BE2C (cell line): Measurements from ENCODE around the gene TUBA3E.
"Not testable (repeated sequence)": the region's sequence is repeated elsewhere in the genome, so short reads cannot be mapped to it uniquely, and the experiment has no call there.

Experiments used
- DNase-seq: peaks from one replicate; pipeline ENCODE4 v3.0.0-alpha.2; 2020
- H3K27me3 ChIP-seq: fragments of 250-450 bp; sonication (Bioruptor Pico); 2 replicates; pipeline ENCODE4 v1.5.1; 2020; ENCODE audit warnings: mild to moderate bottlenecking
- H3K36me3 ChIP-seq: fragments of 250-450 bp; sonication (Bioruptor Pico); 2 replicates; pipeline ENCODE4 v1.5.1; 2020; ENCODE audit warnings: mild to moderate bottlenecking
- H3K4me1 ChIP-seq: fragments of 250-450 bp; sonication (Bioruptor Pico); 2 replicates; pipeline ENCODE4 v1.5.1; 2020
- H3K4me3 ChIP-seq: 2 replicates; pipeline ENCODE4 v1.5.1; 2011; ENCODE audit warnings: low read depth, low read length
- H3K9me3 ChIP-seq: fragments of 250-450 bp; sonication (Bioruptor Pico); 2 replicates; pipeline ENCODE4 v1.5.1; 2020
- CTCF ChIP-seq: IDR thresholded peaks from 2 replicates; pipeline ENCODE4 v1.5.1; 2012; ENCODE audit warnings: mild to moderate bottlenecking, low read depth, low read length

TUBA3E gene

GRCh38 chr2:130154773-130155765, 43.2 kb downstream of the TUBA3E start:
- no peaks in the 10 kb centered on the region for H3K36me3 ChIP-seq
- no peak for DNase-seq
- H3K4me1 ChIP-seq = no peaks in the 10 kb centered on the region
- H3K4me3 ChIP-seq = no peak overlapping the region
- no peaks in the 10 kb centered on the region for H3K9me3 ChIP-seq
- no peaks in the 10 kb centered on the region for H3K27me3 ChIP-seq
- no peak for TF ChIP-seq CTCF

DNA sequence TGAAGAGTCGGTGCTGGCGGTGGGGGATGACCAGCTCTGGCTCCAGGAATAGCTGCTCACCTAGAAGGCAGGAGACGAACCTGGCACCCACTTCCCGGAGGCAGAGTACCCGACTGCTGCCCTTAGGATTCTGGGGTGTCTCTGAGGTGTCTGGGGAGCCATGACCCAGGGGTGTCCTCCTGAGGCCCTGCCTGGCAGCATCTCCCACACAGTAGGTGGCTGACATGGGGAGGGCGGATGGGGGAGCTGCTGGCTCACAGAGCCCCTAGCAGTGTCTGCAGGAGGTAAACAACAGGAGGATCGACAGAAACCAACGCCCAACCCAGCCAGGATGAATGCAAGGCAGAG, 43.8 kb downstream of the TUBA3E start:
- H3K27me3 ChIP-seq, H3K36me3 ChIP-seq, DNase-seq, H3K4me3 ChIP-seq, H3K9me3 ChIP-seq, H3K4me1 ChIP-seq: not testable (repeated sequence)

DNA sequence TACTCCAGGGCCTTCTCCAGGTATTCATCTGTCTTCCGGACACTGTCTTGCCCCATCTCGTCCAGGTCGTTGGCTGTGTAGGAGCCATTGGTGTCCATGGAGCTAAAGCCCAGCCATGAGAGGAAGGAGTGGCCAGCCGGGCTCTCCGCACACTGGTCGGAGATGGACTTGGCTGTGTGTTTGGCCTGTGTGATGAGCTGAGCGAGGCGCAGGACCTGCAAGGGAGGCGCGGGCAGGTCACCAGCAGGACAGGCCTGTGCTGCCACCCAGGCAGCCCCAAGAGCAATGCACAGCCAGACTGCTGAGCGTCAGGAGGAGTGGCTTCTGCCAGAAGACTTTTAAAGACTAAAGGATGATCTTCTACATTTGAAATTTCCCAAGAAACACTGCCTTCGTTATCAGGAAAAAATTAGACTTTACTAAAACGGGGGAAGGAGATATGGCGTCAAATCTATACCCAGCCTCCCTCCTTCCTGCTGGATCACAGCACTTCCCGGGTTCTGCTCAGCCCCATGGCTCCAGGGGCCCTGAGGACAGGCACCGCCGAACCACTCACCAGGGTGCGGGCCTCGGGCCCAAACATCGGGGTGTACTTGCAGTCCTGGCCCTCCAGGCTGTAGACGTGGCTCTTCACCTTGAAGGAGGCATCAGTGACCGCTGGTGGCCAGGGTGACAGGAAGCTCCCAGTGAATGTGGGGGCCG, 44.4 kb downstream of the TUBA3E start:
- not testable (repeated sequence) for H3K9me3 ChIP-seq, H3K36me3 ChIP-seq, H3K4me3 ChIP-seq, H3K27me3 ChIP-seq, DNase-seq, H3K4me1 ChIP-seq

DNA sequence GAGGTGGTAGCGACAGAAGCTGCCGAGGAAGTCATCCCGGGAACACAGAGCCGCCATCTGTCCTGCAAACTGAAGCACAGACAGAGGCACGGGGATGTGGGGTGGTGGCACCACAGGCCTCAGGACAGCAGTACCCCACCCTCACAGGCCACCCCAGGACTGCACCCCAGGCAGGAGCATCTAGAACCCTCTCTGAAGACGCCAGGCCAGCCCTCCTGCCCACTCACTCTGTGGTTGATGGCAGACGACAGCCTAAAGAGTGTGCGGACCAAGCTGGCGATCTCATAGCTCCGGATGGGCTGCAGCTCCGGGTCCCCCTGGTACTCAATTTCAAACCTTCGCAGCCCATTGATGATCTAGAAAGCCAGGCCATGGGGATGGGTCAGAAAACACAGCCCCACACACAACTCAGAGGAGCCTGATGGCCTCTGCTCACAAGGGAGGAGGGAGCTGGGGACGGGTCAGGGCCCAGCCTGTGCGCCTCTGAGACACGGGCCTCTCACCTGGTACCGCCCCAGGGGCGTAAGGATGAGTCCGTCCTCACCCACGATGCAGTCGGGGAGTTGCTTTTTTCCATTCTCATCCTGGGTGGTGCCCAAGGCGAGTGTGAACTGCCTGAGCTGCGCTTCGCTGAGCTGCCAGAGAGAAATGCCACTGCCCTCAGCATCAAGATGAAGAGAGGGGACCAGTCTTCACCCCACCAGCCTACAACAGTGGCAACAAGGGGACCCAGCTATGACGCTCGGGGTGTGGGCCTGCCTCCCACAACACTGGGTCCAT, 45.2 kb downstream of the TUBA3E start:
- Histone ChIP-seq H3K4me3 (no peak overlapping the region), H3K9me3 (no peaks in the 10 kb centered on the region), H3K36me3 (no peaks in the 10 kb centered on the region), H3K4me1 (no peaks in the 10 kb centered on the region), H3K27me3 (no peaks in the 10 kb centered on the region)
- TF ChIP-seq CTCF = no peak
- no peak for DNase-seq

- not testable (repeated sequence) for DNase-seq, H3K4me1 ChIP-seq, H3K36me3 ChIP-seq
Observed at GRCh38 chr2:130152136-130152815, 46.0 kb downstream of the TUBA3E start.

DNA sequence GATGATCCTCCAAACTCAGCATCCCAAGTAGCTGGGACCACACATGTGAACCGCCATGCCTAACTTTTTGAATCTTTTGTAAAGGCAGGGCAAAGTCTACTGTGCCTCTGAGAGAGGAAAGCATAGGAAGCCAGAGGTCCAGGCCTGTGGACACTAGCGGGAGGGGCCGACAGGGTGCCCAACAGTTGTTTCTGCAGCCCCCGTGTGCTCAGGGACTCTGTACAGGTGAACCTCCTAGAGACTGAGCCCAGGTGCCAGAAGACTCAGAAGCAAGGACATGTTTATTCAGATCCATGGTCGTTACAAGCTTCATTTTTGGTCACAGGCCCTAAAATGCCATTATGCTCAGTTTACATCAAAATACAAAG, 47.1 kb downstream of the TUBA3E start:
- not testable (repeated sequence) for H3K36me3 ChIP-seq, H3K9me3 ChIP-seq, H3K4me1 ChIP-seq, H3K4me3 ChIP-seq, DNase-seq, H3K27me3 ChIP-seq

More at GRCh38 chr2:130152136-130152815, 46.0 kb downstream of the TUBA3E start:
- not testable (repeated sequence) for H3K9me3 ChIP-seq, H3K4me3 ChIP-seq, H3K27me3 ChIP-seq

- no peaks in the 10 kb centered on the region for H3K27me3 ChIP-seq
- TF ChIP-seq CTCF = no peak
- H3K9me3 ChIP-seq = no peaks in the 10 kb centered on the region
- no peaks in the 10 kb centered on the region for H3K4me1 ChIP-seq
- no peak for DNase-seq
- H3K36me3 ChIP-seq = no peaks in the 10 kb centered on the region
- no peak overlapping the region for H3K4me3 ChIP-seq
Observed at GRCh38 chr2:130150181-130151144, 47.8 kb downstream of the TUBA3E start.

DNA sequence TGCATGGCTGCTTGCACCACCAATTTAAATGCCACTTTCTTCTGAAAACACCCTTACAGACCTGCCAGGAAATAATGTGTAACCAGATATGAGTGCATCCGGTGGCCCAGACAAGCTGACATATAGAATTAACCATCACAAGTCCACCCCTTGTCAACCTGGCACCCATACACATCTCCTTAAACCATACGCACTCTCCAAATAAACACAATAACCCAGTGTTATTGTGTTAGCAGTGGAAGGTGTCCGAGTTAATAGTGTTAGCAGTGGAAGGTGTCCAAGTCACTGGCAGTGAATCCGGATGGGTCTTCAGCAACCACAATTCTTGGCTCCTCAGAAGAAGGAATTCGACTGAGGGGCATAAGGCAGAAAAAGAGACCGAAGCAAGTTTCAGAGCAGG, 49.7 kb downstream of the TUBA3E start:
- not testable (repeated sequence) for H3K36me3 ChIP-seq, H3K9me3 ChIP-seq, H3K4me1 ChIP-seq, H3K27me3 ChIP-seq, H3K4me3 ChIP-seq, DNase-seq

- H3K9me3 ChIP-seq, H3K27me3 ChIP-seq, H3K4me1 ChIP-seq, H3K36me3 ChIP-seq: not testable (repeated sequence)
- peak within 1 kb of the TSS; percentile 28 for H3K4me3 ChIP-seq
- peak; percentile 68 for DNase-seq
Observed at GRCh38 chr2:130145006-130145414, 53.2 kb downstream of the TUBA3E start, which contains the start of gene CCDC74B. CCDC74B (minus strand) TSS chr2:130145112; CDS start chr2:130144996, 116 bp downstream.

DNA sequence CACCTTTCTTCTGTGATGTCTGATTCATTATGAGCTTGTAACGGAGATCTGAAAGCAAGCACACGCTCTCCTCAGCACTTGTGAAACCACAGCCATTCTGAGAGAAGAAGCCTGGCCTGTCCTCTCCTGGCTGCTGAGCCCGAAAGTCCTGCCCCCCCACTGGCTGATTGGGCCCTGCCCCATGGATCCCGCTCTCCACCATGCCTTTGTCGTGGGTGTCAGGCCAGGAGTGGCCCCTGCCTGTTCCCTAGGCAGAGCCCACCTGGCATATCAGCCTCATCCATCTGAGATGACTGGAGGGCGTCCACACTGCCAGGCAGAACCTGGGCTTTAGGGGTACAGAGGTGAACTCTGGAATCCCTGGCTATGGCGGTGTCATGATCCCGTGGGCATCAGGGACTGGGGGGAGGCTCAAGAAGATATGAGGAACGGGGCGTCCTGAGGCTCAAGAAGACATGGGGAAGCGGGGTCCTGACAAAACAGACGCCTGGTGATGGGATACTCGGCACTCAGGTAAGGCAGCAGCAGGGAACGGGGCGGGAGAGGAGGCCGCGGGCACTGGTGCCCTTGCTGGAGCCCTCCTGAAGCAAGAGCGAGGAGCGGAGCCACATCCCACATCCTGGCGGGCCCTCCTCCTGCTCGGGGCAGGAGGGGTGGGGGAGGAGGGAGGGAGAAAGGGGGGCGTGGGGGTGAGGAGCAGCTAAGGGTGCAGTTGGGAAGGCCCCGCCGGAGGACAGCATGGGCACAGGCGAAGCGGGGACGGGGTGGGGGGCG, 54.8 kb downstream of the TUBA3E start:
- H3K36me3 ChIP-seq, H3K4me1 ChIP-seq, H3K4me3 ChIP-seq, DNase-seq, H3K27me3 ChIP-seq, H3K9me3 ChIP-seq: not testable (repeated sequence)
